SK-MEL-5 (cell line): ENCODE results near the gene REEP6. TPM values are rescaled to one million over a fixed set of nuclear protein-coding genes. Genes with fewer than 3 reads are reported as not detected.

Experiments used
- total RNA-seq: library from RNA; depleted of rRNA; stranded (reverse); fragments of >200 nt; shearing (Covaris generic); gene quantifications from 2 replicates; pipeline ENCODE4 v1.2.3, GENCODE V29; 2014; rRNA removed

The REEP6 gene
- total RNA-seq, 1 experiment from 2014 or later, result 3.2 TPM

Other genes starting within 250 kb of the REEP6 start
- gene ATP5F1D, start 249.4 kb upstream of the REEP6 start, total RNA-seq, result 30.3 and 36.6 TPM in 2 replicates
- 4.6 and 8.8 TPM in 2 replicates for gene MIDN, start 242.6 kb upstream of the REEP6 start, total RNA-seq
- gene CIRBP, start 221.8 kb upstream of the REEP6 start, total RNA-seq, result 93.9 and 95.0 TPM in 2 replicates
- gene FAM174C, start 215.7 kb upstream of the REEP6 start, total RNA-seq, result 81.1 and 89.7 TPM in 2 replicates
- 0.37 and 1.5 TPM in 2 replicates for gene EFNA2, start 205.3 kb upstream of the REEP6 start, total RNA-seq
- 44.2 and 59.3 TPM in 2 replicates for gene NDUFS7, start 107.3 kb upstream of the REEP6 start, total RNA-seq
- 16.4 and 21.6 TPM in 2 replicates for gene GAMT, start 89.6 kb upstream of the REEP6 start, total RNA-seq
- gene DAZAP1, start 83.6 kb upstream of the REEP6 start, total RNA-seq, result 65.5 and 71.7 TPM in 2 replicates
- 1,300 and 1,363 TPM in 2 replicates for gene RPS15, start 52.8 kb upstream of the REEP6 start, total RNA-seq
- gene APC2, start 41.1 kb upstream of the REEP6 start, total RNA-seq, result 1.8 and 2.0 TPM in 2 replicates
- gene C19orf25, start 12.0 kb upstream of the REEP6 start, total RNA-seq, result 18.6 and 20.0 TPM in 2 replicates
- 1.9 TPM in 2 replicates for gene PCSK4, start 831 bp upstream of the REEP6 start, total RNA-seq
- gene ADAMTSL5, start 21.8 kb downstream of the REEP6 start, total RNA-seq, result 2.8 and 4.4 TPM in 2 replicates
- gene PLK5, start 32.9 kb downstream of the REEP6 start, total RNA-seq, result not detected in 2 replicates
- 7.9 and 11.6 TPM in 2 replicates for gene MEX3D, start 77.1 kb downstream of the REEP6 start, total RNA-seq
- 76.4 and 84.2 TPM in 2 replicates for gene MBD3, start 101.7 kb downstream of the REEP6 start, total RNA-seq
- gene UQCR11, start 114.3 kb downstream of the REEP6 start, total RNA-seq, result 150 and 162 TPM in 2 replicates
- gene TCF3, start 161.4 kb downstream of the REEP6 start, total RNA-seq, result 21.4 and 23.2 TPM in 2 replicates